Liver (tissue), 9 donors: ENCODE results near the gene TBC1D7. TPM values are rescaled to one million over a fixed set of nuclear protein-coding genes. Genes with fewer than 3 reads are reported as not detected.

ENCODE experiments used
- DNase-seq: peaks from one replicate; pipeline ENCODE4 v3.0.0-alpha.2; 2017; ENCODE audit warnings: low spot score
- H3K27ac ChIP-seq, 2 donors: one replicate each; pipeline ENCODE4 v1.7.0; 2013; ENCODE audit warnings: inconsistent platforms in 2 of 2, low read length in 2 of 2, control low read depth in 1 of 2, low read depth in 1 of 2, mild to moderate bottlenecking in 1 of 2
- H3K27me3 ChIP-seq, 4 donors: one replicate each; pipeline versions ENCODE4 v1.6.1 to v1.7.0; 2013; ENCODE audit warnings: low read length in 3 of 4, inconsistent platforms in 1 of 4, mild to moderate bottlenecking in 1 of 4, moderate library complexity in 1 of 4; ENCODE audit not compliant: control insufficient read depth in 4 of 4, insufficient read depth in 4 of 4
- H3K36me3 ChIP-seq, 4 donors: one replicate each; pipeline versions ENCODE4 v1.6.1 to v1.7.0; 2013; ENCODE audit warnings: low read length in 3 of 4, mild to moderate bottlenecking in 3 of 4, low read depth in 1 of 4, moderate library complexity in 1 of 4; ENCODE audit not compliant: control insufficient read depth in 4 of 4, insufficient read depth in 3 of 4
- H3K4me1 ChIP-seq, 4 donors: one replicate each; pipeline versions ENCODE4 v1.6.1 to v1.7.0; 2013; ENCODE audit warnings: low read length in 3 of 4, mild to moderate bottlenecking in 3 of 4, moderate library complexity in 1 of 4; ENCODE audit not compliant: control insufficient read depth in 4 of 4, insufficient read depth in 4 of 4
- H3K4me3 ChIP-seq, 3 donors: one replicate each; pipeline versions ENCODE4 v1.6.1 to v1.7.0; 2013; ENCODE audit warnings: low read length in 3 of 3, control low read depth in 1 of 3, low read depth in 1 of 3, mild to moderate bottlenecking in 1 of 3
- H3K9ac ChIP-seq, 2 donors: one replicate each; pipeline ENCODE4 v1.7.0; 2013; ENCODE audit warnings: low read length in 2 of 2, mild to moderate bottlenecking in 2 of 2, moderate library complexity in 2 of 2, control low read depth in 1 of 2, low read depth in 1 of 2
- H3K9me3 ChIP-seq, 4 donors: one replicate each; pipeline versions ENCODE4 v1.6.1 to v1.7.0; 2013; ENCODE audit warnings: low read length in 3 of 4; ENCODE audit not compliant: control insufficient read depth in 4 of 4
- ATF3 ChIP-seq: IDR thresholded peaks from 2 replicates; pipeline ENCODE4 v1.6.1; 2016; ENCODE audit warnings: antibody characterized with exemption
- EGR1 ChIP-seq, 2 donors: IDR thresholded peaks; 2 replicates each; pipeline ENCODE4 v1.6.1; 2016 to 2018; ENCODE audit warnings: antibody characterized with exemption in 2 of 2, low read depth in 2 of 2
- FOXA2 ChIP-seq: IDR thresholded peaks from 2 replicates; pipeline ENCODE4 v1.6.1; 2016; ENCODE audit warnings: antibody characterized with exemption
- GABPA ChIP-seq, 2 donors: IDR thresholded peaks in 1 of 2; conservative IDR thresholded peaks in 1 of 2; 2 replicates each; pipeline ENCODE4 v1.6.1; 2016; ENCODE audit warnings: antibody characterized with exemption in 2 of 2, mild to moderate bottlenecking in 1 of 2, moderate library complexity in 1 of 2
- HNF4A ChIP-seq, 2 donors: conservative IDR thresholded peaks; 2 replicates each; pipeline ENCODE4 v1.6.1; 2016; ENCODE audit warnings: antibody characterized with exemption in 2 of 2, mild to moderate bottlenecking in 2 of 2
- HNF4G ChIP-seq: IDR thresholded peaks from 2 replicates; pipeline ENCODE4 v1.6.1; 2016; ENCODE audit warnings: antibody characterized with exemption
- JUND ChIP-seq, 2 donors: IDR thresholded peaks; 2 replicates each; pipeline ENCODE4 v1.6.1; 2016; ENCODE audit warnings: antibody characterized with exemption in 2 of 2
- MAX ChIP-seq: IDR thresholded peaks from 2 replicates; pipeline ENCODE4 v1.6.1; 2016; ENCODE audit warnings: antibody characterized with exemption
- NR2F2 ChIP-seq: IDR thresholded peaks from 2 replicates; pipeline ENCODE4 v1.6.1; 2016; ENCODE audit warnings: antibody characterized with exemption
- RAD21 ChIP-seq, 2 donors: IDR thresholded peaks; 2 replicates each; pipeline ENCODE4 v1.6.1; 2016; ENCODE audit warnings: antibody characterized with exemption in 2 of 2, mild to moderate bottlenecking in 2 of 2
- REST ChIP-seq: IDR thresholded peaks from 2 replicates; pipeline ENCODE4 v1.6.1; 2016; ENCODE audit warnings: antibody characterized with exemption, mild to moderate bottlenecking
- RXRA ChIP-seq, 2 donors: IDR thresholded peaks; 2 replicates each; pipeline ENCODE4 v1.6.1; 2017 to 2018; ENCODE audit warnings: antibody characterized with exemption in 2 of 2, mild to moderate bottlenecking in 1 of 2
- SP1 ChIP-seq: IDR thresholded peaks from 2 replicates; pipeline ENCODE4 v1.6.1; 2018; ENCODE audit warnings: antibody characterized with exemption, mild to moderate bottlenecking
- YY1 ChIP-seq: IDR thresholded peaks from 2 replicates; pipeline ENCODE4 v1.6.1; 2016; ENCODE audit warnings: antibody characterized with exemption, mild to moderate bottlenecking
- ZBTB33 ChIP-seq: IDR thresholded peaks from 2 replicates; pipeline ENCODE4 v1.6.1; 2016; ENCODE audit warnings: antibody characterized with exemption
- WGBS: extraction: QIAGEN DNeasy Blood & Tissue Kit; methylation state at CpG from one replicate; pipeline ENCODE4 v1.1.7; 2013; 5-methylcytosine and 5-hydroxymethylcytosine counted together
- polyA plus RNA-seq, 2 donors: library from polyadenylated mRNA; stranded (reverse) in 1 of 2; unstranded in 1 of 2; fragments of 200-250 nt in 1 of 2; fragments of >200 nt in 1 of 2; fragmentation: Nextera tagmentation in 1 of 2; extraction: Ambion mirVana in 1 of 2; gene quantifications; one replicate each; pipeline versions ENCODE4 v1.2.1 to v1.2.3, GENCODE V29; 2013 to 2015
- total RNA-seq, 2 donors: library from RNA; depleted of rRNA; stranded (reverse); fragments of >200 nt; gene quantifications; one replicate each; pipeline ENCODE4 v1.2.3, GENCODE V29; 2014
- TF ChIP-seq, protein P1 (sequence below): fragments of 150-350 bp; IDR thresholded peaks from 2 replicates; pipeline ENCODE4 v1.5.1; 2017; ENCODE audit warnings: improper control_type of control experiment, low read depth, low read length; ENCODE audit not compliant: missing input control
- donor health status: healthy.
- donor health status: healthy.
- donor health status: healthy.
- donor health status: healthy.
- donor health status: healthy.

Gene TBC1D7
- total and polyA plus RNA-seq, 4 donors, result 9.6 to 18.8 (median 10.6) TPM

DNA sequence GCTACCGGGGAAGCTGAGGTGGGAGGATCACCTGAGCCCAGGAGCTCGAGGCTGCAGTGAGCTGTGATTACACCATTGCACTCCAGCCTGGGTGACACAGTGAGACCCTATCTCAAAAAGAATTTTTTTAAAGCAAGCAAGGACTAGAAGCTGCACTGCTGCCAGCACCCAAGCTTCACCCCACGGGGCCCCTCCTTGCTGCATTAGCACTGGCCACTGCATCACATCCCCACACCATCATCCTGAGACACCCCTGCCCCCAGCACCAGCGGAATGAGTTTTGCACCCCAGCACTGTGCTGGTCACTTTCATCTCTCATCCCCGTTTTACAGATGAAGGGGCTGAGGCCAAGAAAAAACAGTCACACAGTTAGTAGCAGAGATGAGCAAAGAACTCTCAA lies 30.9 kb downstream of the TBC1D7 start:
- no peak for DNase-seq

More for the DNA sequence above, 30.9 kb downstream of the TBC1D7 start:
- H3K4me3 ChIP-seq, result no peak overlapping the region
- H3K4me1 ChIP-seq, result no peaks in the 10 kb centered on the region
- no peak overlapping the region for H3K27ac ChIP-seq
- TF ChIP-seq ATF3 (no peak), HNF4G (no peak), HNF4A (conservative IDR thresholded peaks at IDR 0.05) (no peak), FOXA2 (no peak), ZBTB33 (no peak), JUND (IDR thresholded peaks at IDR 0.05) (no peak), GABPA (IDR thresholded peaks at IDR 0.05 in 1 of 2, conservative IDR thresholded peaks at IDR 0.05 in 1 of 2) (no peak), NR2F2 (no peak), REST (no peak), YY1 (no peak), SP1 (no peak), RAD21 (IDR thresholded peaks at IDR 0.05) (no peak), RXRA (IDR thresholded peaks at IDR 0.05) (no peak), EGR1 (IDR thresholded peaks at IDR 0.05; ENCODE audit: low read depth in 2 of 2) (no peak), MAX (no peak)
- TF ChIP-seq, protein P1, sequence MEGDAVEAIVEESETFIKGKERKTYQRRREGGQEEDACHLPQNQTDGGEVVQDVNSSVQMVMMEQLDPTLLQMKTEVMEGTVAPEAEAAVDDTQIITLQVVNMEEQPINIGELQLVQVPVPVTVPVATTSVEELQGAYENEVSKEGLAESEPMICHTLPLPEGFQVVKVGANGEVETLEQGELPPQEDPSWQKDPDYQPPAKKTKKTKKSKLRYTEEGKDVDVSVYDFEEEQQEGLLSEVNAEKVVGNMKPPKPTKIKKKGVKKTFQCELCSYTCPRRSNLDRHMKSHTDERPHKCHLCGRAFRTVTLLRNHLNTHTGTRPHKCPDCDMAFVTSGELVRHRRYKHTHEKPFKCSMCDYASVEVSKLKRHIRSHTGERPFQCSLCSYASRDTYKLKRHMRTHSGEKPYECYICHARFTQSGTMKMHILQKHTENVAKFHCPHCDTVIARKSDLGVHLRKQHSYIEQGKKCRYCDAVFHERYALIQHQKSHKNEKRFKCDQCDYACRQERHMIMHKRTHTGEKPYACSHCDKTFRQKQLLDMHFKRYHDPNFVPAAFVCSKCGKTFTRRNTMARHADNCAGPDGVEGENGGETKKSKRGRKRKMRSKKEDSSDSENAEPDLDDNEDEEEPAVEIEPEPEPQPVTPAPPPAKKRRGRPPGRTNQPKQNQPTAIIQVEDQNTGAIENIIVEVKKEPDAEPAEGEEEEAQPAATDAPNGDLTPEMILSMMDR, result no peak
- H3K9ac ChIP-seq, result no peak overlapping the region
- no peaks in the 10 kb centered on the region for H3K27me3 ChIP-seq
- peaks cover 2 to 27% (median 16%) of the 10 kb centered on the region in 4 donors for H3K36me3 ChIP-seq
- 98% methylated on average over 5 of the region's 5 CpGs for WGBS
- H3K9me3 ChIP-seq, result no peaks in the 10 kb centered on the region
